NCI-H524 (cell line): ENCODE measurements around the gene RAB32.

Experiments
- DNase-seq, 2 experiments: peaks; one replicate each; lab custom pipeline; 2025; lab: John Stamatoyannopoulos, UW

RAB32 gene

GRCh38 chr6:146582857-146583256, 39.2 kb downstream of the RAB32 start:
- DNase-seq, result peak in 1 of 2 experiments; percentile 58

- DNase-seq, result no peak
Observed at GRCh38 chr6:146583966-146584365, 40.3 kb downstream of the RAB32 start.

GRCh38 chr6:146587459-146587858, 43.8 kb downstream of the RAB32 start:
- no peak for DNase-seq

- no peak for DNase-seq
Observed at GRCh38 chr6:146590492-146590891, 46.9 kb downstream of the RAB32 start.

- no peak for DNase-seq
Observed at GRCh38 chr6:146592451-146592850, 48.8 kb downstream of the RAB32 start.

GRCh38 chr6:146593986-146594385, 50.4 kb downstream of the RAB32 start:
- no peak for DNase-seq

- DNase-seq, result peak; percentile 39 to 76
Observed at GRCh38 chr6:146594495-146594894, 50.9 kb downstream of the RAB32 start.

- DNase-seq, result peak in 1 of 2 experiments; percentile 8
Observed at GRCh38 chr6:146595972-146596731, 52.5 kb downstream of the RAB32 start.

GRCh38 chr6:146598772-146599405, 55.3 kb downstream of the RAB32 start, which contains the start of gene ADGB:
Gene ADGB, plus strand, starts transcription at chr6:146598972. Its CDS starts 69 bp downstream, at chr6:146599041.
- DNase-seq, result peak in 1 of 2 experiments; percentile 67

GRCh38 chr6:146601352-146601751, 57.7 kb downstream of the RAB32 start:
- DNase-seq, result no peak

- no peak for DNase-seq
Observed at GRCh38 chr6:146602526-146602925, 58.9 kb downstream of the RAB32 start.
